WTC11 (cell line): ENCODE measurements around the gene CACNA1D. TPM values are rescaled to one million over a fixed set of nuclear protein-coding genes. Genes with fewer than 3 reads are reported as not detected.

ENCODE experiments used
- ATAC-seq: fragments of 200-7000 bp; cut with Tn5 transposase; 2 replicates; pipeline ENCODE4 v1.10.0; 2021; ENCODE audit warnings: mild to moderate bottlenecking, moderate library complexity
- CTCF ChIA-PET: fragments of 300-600 bp; sonication (Branson Sonifier 250); formaldehyde crosslinking; loops from one replicate; lab custom pipeline; 2021; ENCODE audit warnings: antibody characterized with exemption; lab: Charles Lee
- POLR2A ChIA-PET: fragments of 350-600 bp; sonication (Branson Sonifier 250); formaldehyde crosslinking; loops from one replicate; lab custom pipeline; 2021; ENCODE audit warnings: antibody characterized with exemption; lab: Charles Lee
- DNase-seq: peaks from one replicate; pipeline ENCODE4 v3.0.0; 2021; ENCODE audit warnings: low spot score
- H3K27ac Mint-ChIP-seq: 2 replicates; pipeline ENCODE4 v1.8.0; 2021; ENCODE audit warnings: mixed read lengths
- H3K27me3 Mint-ChIP-seq: 2 replicates; pipeline ENCODE4 v1.8.0; 2021; ENCODE audit warnings: low read depth, mild to moderate bottlenecking, moderate library complexity, mixed read lengths
- H3K36me3 Mint-ChIP-seq: 2 replicates; pipeline ENCODE4 v1.8.0; 2021; ENCODE audit warnings: mixed read lengths
- H3K4me1 Mint-ChIP-seq: 2 replicates; pipeline ENCODE4 v1.8.0; 2022; ENCODE audit warnings: mixed read lengths
- H3K4me3 Mint-ChIP-seq: 2 replicates; pipeline ENCODE4 v1.8.0; 2021; ENCODE audit warnings: mild to moderate bottlenecking, moderate library complexity, mixed read lengths
- H3K9me3 Mint-ChIP-seq: 2 replicates; pipeline ENCODE4 v1.8.0; 2021; ENCODE audit warnings: mixed read lengths
- GTF2I ChIP-seq: fragments of 250-450 bp; sonication (Bioruptor Pico); conservative IDR thresholded peaks from 2 replicates; pipeline ENCODE4 v1.4.0; 2021; ENCODE audit warnings: mild to moderate bottlenecking
- KAT7 ChIP-seq: sonication (generic); formaldehyde crosslinking; IDR thresholded peaks from 2 replicates; pipeline ENCODE4 v1.8.1; 2023; ENCODE audit warnings: missing genetic modification reagents, mild to moderate bottlenecking, borderline replicate concordance
- MAX ChIP-seq: sonication (generic); formaldehyde crosslinking; IDR thresholded peaks from 2 replicates; pipeline ENCODE4 v1.8.0; 2022; ENCODE audit warnings: mild to moderate bottlenecking, missing genetic modification reagents
- MXD4 ChIP-seq: fragments of 250-450 bp; sonication (Bioruptor Pico); IDR thresholded peaks from 2 replicates; pipeline ENCODE4 v1.8.0; 2021; ENCODE audit warnings: mild to moderate bottlenecking, moderate library complexity, borderline replicate concordance
- NFATC4 ChIP-seq: fragments of 250-450 bp; sonication (Bioruptor Pico); IDR thresholded peaks from 2 replicates; pipeline ENCODE4 v1.9.0; 2021; ENCODE audit warnings: mild to moderate bottlenecking
- NR3C1 ChIP-seq: sonication (generic); formaldehyde crosslinking; conservative IDR thresholded peaks from 2 replicates; pipeline ENCODE4 v1.8.1; 2023; ENCODE audit warnings: low read depth, mild to moderate bottlenecking, missing genetic modification reagents
- PREB ChIP-seq: sonication (generic); formaldehyde crosslinking; IDR thresholded peaks from 2 replicates; pipeline ENCODE4 v1.8.1; 2022; ENCODE audit warnings: mild to moderate bottlenecking, missing genetic modification reagents, moderate library complexity, borderline replicate concordance
- PRRX2 ChIP-seq: fragments of 250-450 bp; sonication (Bioruptor Pico); IDR thresholded peaks from 2 replicates; pipeline ENCODE4 v1.8.0; 2021; ENCODE audit warnings: mild to moderate bottlenecking
- ZNF317 ChIP-seq: sonication (generic); formaldehyde crosslinking; IDR thresholded peaks from 2 replicates; pipeline ENCODE4 v1.8.1; 2023; ENCODE audit warnings: low read depth, mild to moderate bottlenecking, moderate library complexity, missing genetic modification reagents, borderline replicate concordance
- ZSCAN18 ChIP-seq: fragments of 250-450 bp; sonication (Bioruptor Pico); IDR thresholded peaks from 2 replicates; pipeline ENCODE4 v2.1.2; 2022; ENCODE audit warnings: mild to moderate bottlenecking, moderate library complexity
- total RNA-seq: library from RNA; stranded (reverse); gene quantifications from 3 replicates; pipeline ENCODE4 v1.2.3, GENCODE V29; 2021
- TF ChIP-seq, protein P1 (sequence below): sonication (generic); formaldehyde crosslinking; IDR thresholded peaks from 2 replicates; pipeline ENCODE4 v1.8.0; 2022; ENCODE audit warnings: mild to moderate bottlenecking, missing genetic modification reagents
- TF ChIP-seq, protein P2 (sequence below): fragments of 250-450 bp; sonication (Bioruptor Pico); IDR thresholded peaks from 2 replicates; pipeline ENCODE4 v1.9.0; 2021; ENCODE audit warnings: mild to moderate bottlenecking
- TF ChIP-seq, protein P3 (sequence below): sonication (generic); formaldehyde crosslinking; IDR thresholded peaks from 2 replicates; pipeline ENCODE4 v1.8.0; 2023; ENCODE audit warnings: mild to moderate bottlenecking, missing genetic modification reagents
- TF ChIP-seq, protein P4 (sequence below): sonication (generic); formaldehyde crosslinking; IDR thresholded peaks from 2 replicates; pipeline ENCODE4 v1.8.0; 2022; ENCODE audit warnings: mild to moderate bottlenecking, missing genetic modification reagents
- TF ChIP-seq, protein P5 (sequence below): sonication (generic); formaldehyde crosslinking; IDR thresholded peaks from 2 replicates; pipeline ENCODE4 v1.8.0; 2023; ENCODE audit warnings: missing genetic modification reagents

The CACNA1D gene
- total RNA-seq, 1 experiment from 2014 or later = 2.3 TPM

- CTCF ChIA-PET = interaction anchor here (1.2 kb wide), 1 partner anchor 11 kb away, joined by 4 read pairs; no protein-coding TSS in a partner anchor
- Mint-ChIP-seq H3K27me3 (no peaks in the 10 kb centered on the region), H3K27ac (no peak overlapping the region), H3K4me1 (no peaks in the 10 kb centered on the region), H3K36me3 (no peaks in the 10 kb centered on the region; the same call in 1 of the 2 replicates), H3K9me3 (no peaks in the 10 kb centered on the region), H3K4me3 (no peak overlapping the region)
- POLR2A ChIA-PET = no interaction called here
- TF ChIP-seq, protein P1, sequence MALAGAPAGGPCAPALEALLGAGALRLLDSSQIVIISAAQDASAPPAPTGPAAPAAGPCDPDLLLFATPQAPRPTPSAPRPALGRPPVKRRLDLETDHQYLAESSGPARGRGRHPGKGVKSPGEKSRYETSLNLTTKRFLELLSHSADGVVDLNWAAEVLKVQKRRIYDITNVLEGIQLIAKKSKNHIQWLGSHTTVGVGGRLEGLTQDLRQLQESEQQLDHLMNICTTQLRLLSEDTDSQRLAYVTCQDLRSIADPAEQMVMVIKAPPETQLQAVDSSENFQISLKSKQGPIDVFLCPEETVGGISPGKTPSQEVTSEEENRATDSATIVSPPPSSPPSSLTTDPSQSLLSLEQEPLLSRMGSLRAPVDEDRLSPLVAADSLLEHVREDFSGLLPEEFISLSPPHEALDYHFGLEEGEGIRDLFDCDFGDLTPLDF (CRISPR knock-in tag) = no peak
- TF ChIP-seq MXD4 (CRISPR knock-in tag) (no peak), PREB (CRISPR knock-in tag) (no peak)
- TF ChIP-seq, protein P2, sequence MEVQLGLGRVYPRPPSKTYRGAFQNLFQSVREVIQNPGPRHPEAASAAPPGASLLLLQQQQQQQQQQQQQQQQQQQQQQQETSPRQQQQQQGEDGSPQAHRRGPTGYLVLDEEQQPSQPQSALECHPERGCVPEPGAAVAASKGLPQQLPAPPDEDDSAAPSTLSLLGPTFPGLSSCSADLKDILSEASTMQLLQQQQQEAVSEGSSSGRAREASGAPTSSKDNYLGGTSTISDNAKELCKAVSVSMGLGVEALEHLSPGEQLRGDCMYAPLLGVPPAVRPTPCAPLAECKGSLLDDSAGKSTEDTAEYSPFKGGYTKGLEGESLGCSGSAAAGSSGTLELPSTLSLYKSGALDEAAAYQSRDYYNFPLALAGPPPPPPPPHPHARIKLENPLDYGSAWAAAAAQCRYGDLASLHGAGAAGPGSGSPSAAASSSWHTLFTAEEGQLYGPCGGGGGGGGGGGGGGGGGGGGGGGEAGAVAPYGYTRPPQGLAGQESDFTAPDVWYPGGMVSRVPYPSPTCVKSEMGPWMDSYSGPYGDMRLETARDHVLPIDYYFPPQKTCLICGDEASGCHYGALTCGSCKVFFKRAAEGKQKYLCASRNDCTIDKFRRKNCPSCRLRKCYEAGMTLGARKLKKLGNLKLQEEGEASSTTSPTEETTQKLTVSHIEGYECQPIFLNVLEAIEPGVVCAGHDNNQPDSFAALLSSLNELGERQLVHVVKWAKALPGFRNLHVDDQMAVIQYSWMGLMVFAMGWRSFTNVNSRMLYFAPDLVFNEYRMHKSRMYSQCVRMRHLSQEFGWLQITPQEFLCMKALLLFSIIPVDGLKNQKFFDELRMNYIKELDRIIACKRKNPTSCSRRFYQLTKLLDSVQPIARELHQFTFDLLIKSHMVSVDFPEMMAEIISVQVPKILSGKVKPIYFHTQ = no peak
- no peak for ATAC-seq
- DNase-seq = no peak
Observed at GRCh38 chr3:53813876-53814275, 319.5 kb downstream of the CACNA1D start.

- no peaks in the 10 kb centered on the region for H3K9me3 Mint-ChIP-seq
- DNase-seq (no peak), ATAC-seq (no peak)
- TF ChIP-seq ZNF317 = no peak
- TF ChIP-seq, protein P3, sequence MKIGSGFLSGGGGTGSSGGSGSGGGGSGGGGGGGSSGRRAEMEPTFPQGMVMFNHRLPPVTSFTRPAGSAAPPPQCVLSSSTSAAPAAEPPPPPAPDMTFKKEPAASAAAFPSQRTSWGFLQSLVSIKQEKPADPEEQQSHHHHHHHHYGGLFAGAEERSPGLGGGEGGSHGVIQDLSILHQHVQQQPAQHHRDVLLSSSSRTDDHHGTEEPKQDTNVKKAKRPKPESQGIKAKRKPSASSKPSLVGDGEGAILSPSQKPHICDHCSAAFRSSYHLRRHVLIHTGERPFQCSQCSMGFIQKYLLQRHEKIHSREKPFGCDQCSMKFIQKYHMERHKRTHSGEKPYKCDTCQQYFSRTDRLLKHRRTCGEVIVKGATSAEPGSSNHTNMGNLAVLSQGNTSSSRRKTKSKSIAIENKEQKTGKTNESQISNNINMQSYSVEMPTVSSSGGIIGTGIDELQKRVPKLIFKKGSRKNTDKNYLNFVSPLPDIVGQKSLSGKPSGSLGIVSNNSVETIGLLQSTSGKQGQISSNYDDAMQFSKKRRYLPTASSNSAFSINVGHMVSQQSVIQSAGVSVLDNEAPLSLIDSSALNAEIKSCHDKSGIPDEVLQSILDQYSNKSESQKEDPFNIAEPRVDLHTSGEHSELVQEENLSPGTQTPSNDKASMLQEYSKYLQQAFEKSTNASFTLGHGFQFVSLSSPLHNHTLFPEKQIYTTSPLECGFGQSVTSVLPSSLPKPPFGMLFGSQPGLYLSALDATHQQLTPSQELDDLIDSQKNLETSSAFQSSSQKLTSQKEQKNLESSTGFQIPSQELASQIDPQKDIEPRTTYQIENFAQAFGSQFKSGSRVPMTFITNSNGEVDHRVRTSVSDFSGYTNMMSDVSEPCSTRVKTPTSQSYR (CRISPR knock-in tag) = no peak
- TF ChIP-seq, protein P4, sequence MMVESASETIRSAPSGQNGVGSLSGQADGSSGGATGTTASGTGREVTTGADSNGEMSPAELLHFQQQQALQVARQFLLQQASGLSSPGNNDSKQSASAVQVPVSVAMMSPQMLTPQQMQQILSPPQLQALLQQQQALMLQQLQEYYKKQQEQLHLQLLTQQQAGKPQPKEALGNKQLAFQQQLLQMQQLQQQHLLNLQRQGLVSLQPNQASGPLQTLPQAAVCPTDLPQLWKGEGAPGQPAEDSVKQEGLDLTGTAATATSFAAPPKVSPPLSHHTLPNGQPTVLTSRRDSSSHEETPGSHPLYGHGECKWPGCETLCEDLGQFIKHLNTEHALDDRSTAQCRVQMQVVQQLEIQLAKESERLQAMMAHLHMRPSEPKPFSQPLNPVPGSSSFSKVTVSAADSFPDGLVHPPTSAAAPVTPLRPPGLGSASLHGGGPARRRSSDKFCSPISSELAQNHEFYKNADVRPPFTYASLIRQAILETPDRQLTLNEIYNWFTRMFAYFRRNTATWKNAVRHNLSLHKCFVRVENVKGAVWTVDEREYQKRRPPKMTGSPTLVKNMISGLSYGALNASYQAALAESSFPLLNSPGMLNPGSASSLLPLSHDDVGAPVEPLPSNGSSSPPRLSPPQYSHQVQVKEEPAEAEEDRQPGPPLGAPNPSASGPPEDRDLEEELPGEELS (CRISPR knock-in tag) = no peak
- TF ChIP-seq ZSCAN18 (CRISPR knock-in tag) = no peak
- H3K4me3 Mint-ChIP-seq = no peak overlapping the region
- ChIA-PET CTCF (no interaction called here), POLR2A (no interaction called here)
- H3K36me3 Mint-ChIP-seq = no peaks in the 10 kb centered on the region; the same call in 1 of the 2 replicates
- H3K27ac Mint-ChIP-seq = no peak overlapping the region
- H3K27me3 Mint-ChIP-seq = no peaks in the 10 kb centered on the region
- H3K4me1 Mint-ChIP-seq = no peaks in the 10 kb centered on the region
Observed at GRCh38 chr3:53815067-53815466, 320.7 kb downstream of the CACNA1D start.

GRCh38 chr3:53815651-53816050, 321.2 kb downstream of the CACNA1D start:
- CTCF ChIA-PET = interaction anchor here (0.6 kb wide), 1 partner anchor 217 kb away, joined by 3 read pairs; no protein-coding TSS in a partner anchor
- no peaks in the 10 kb centered on the region for H3K27me3 Mint-ChIP-seq
- POLR2A ChIA-PET = no interaction called here
- H3K9me3 Mint-ChIP-seq = no peaks in the 10 kb centered on the region
- no peak overlapping the region for H3K4me3 Mint-ChIP-seq
- no peaks in the 10 kb centered on the region for H3K4me1 Mint-ChIP-seq
- H3K27ac Mint-ChIP-seq = no peak overlapping the region
- H3K36me3 Mint-ChIP-seq = no peaks in the 10 kb centered on the region; the same call in 1 of the 2 replicates
- ATAC-seq = no peak
- no peak for DNase-seq
- TF ChIP-seq PRRX2 (CRISPR knock-in tag) (no peak), NR3C1 (CRISPR knock-in tag) (no peak), GTF2I (CRISPR knock-in tag) (no peak), NFATC4 (no peak), MAX (CRISPR knock-in tag) (no peak), KAT7 (CRISPR knock-in tag) (no peak)
- TF ChIP-seq, protein P3 (CRISPR knock-in tag) = no peak
- TF ChIP-seq, protein P5, sequence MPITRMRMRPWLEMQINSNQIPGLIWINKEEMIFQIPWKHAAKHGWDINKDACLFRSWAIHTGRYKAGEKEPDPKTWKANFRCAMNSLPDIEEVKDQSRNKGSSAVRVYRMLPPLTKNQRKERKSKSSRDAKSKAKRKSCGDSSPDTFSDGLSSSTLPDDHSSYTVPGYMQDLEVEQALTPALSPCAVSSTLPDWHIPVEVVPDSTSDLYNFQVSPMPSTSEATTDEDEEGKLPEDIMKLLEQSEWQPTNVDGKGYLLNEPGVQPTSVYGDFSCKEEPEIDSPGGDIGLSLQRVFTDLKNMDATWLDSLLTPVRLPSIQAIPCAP = no peak
